Trophoblast cell (in vitro differentiated cells and primary cell): ENCODE data around the gene LRTM2.

Experiments
- DNase-seq, 2 donors: peaks; one replicate each; pipeline ENCODE4 v3.0.0-alpha.2; 2016
- H2AFZ ChIP-seq: 2 replicates; pipeline ENCODE4 v1.6.1; 2013; ENCODE audit warnings: low read length, moderate library complexity, mild to moderate bottlenecking; ENCODE audit not compliant: insufficient read depth, poor library complexity
- H2AK5ac ChIP-seq: 2 replicates; pipeline ENCODE4 v1.6.1; 2013; ENCODE audit warnings: mild to moderate bottlenecking, low read length
- H2BK120ac ChIP-seq: 2 replicates; pipeline ENCODE4 v1.6.1; 2013; ENCODE audit warnings: low read length, mild to moderate bottlenecking, moderate library complexity; ENCODE audit not compliant: insufficient read depth, poor library complexity
- H2BK12ac ChIP-seq: 2 replicates; pipeline ENCODE4 v1.6.1; 2013; ENCODE audit warnings: mild to moderate bottlenecking, low read length, moderate library complexity
- H2BK5ac ChIP-seq: 2 replicates; pipeline ENCODE4 v1.6.1; 2013; ENCODE audit warnings: low read length, low read depth, moderate library complexity, mild to moderate bottlenecking; ENCODE audit not compliant: poor library complexity
- H3K14ac ChIP-seq: 2 replicates; pipeline ENCODE4 v1.6.1; 2013; ENCODE audit warnings: mild to moderate bottlenecking, low read length
- H3K18ac ChIP-seq: 2 replicates; pipeline ENCODE4 v1.6.1; 2013; ENCODE audit warnings: mild to moderate bottlenecking, low read length
- H3K23ac ChIP-seq: 2 replicates; pipeline ENCODE4 v1.6.1; 2013; ENCODE audit warnings: low read length
- H3K27ac ChIP-seq: 2 replicates; pipeline ENCODE4 v1.5.1; 2013; ENCODE audit warnings: low read depth, mild to moderate bottlenecking, inconsistent platforms, low read length, moderate library complexity
- H3K27me3 ChIP-seq: 2 replicates; pipeline ENCODE4 v1.6.1; 2013; ENCODE audit warnings: inconsistent platforms, mild to moderate bottlenecking, low read length, moderate library complexity; ENCODE audit not compliant: insufficient read depth
- H3K36me3 ChIP-seq, 2 experiments: 1 replicate in 1 of 2; 2 replicates in 1 of 2; pipeline ENCODE4 v1.6.1; 2013; ENCODE audit warnings: low read length in 2 of 2, mild to moderate bottlenecking in 2 of 2, moderate library complexity in 1 of 2; ENCODE audit not compliant: insufficient read depth in 2 of 2, control insufficient read depth in 1 of 2
- H3K4ac ChIP-seq: 2 replicates; pipeline ENCODE4 v1.6.1; 2013; ENCODE audit warnings: low read depth, mild to moderate bottlenecking, low read length, moderate library complexity
- H3K4me1 ChIP-seq, 2 experiments: 1 replicate in 1 of 2; 2 replicates in 1 of 2; pipeline ENCODE4 v1.6.1; 2013; ENCODE audit warnings: low read length in 2 of 2, mild to moderate bottlenecking in 2 of 2, moderate library complexity in 1 of 2; ENCODE audit not compliant: insufficient read depth in 2 of 2, control insufficient read depth in 1 of 2
- H3K4me2 ChIP-seq: 2 replicates; pipeline ENCODE4 v1.6.1; 2013; ENCODE audit warnings: inconsistent platforms, mild to moderate bottlenecking, low read length, moderate library complexity
- H3K4me3 ChIP-seq: 2 replicates; pipeline ENCODE4 v1.5.1; 2013; ENCODE audit warnings: mild to moderate bottlenecking, low read depth, low read length, inconsistent platforms
- H3K79me1 ChIP-seq: one replicate; pipeline ENCODE4 v1.6.1; 2013; ENCODE audit warnings: low read length
- H3K79me2 ChIP-seq: 2 replicates; pipeline ENCODE4 v1.6.1; 2013; ENCODE audit warnings: low read length, mild to moderate bottlenecking; ENCODE audit not compliant: control insufficient read depth, insufficient read depth, poor library complexity
- H3K9ac ChIP-seq: 2 replicates; pipeline ENCODE4 v1.6.1; 2013; ENCODE audit warnings: mild to moderate bottlenecking, low read length
- H3K9me3 ChIP-seq: 2 replicates; pipeline ENCODE4 v1.6.1; 2013; ENCODE audit warnings: low read depth, mild to moderate bottlenecking, control low read depth, inconsistent platforms, low read length; ENCODE audit not compliant: insufficient read depth
- H4K12ac ChIP-seq: 2 replicates; pipeline ENCODE4 v1.6.1; 2013; ENCODE audit warnings: low read depth, mild to moderate bottlenecking, low read length, moderate library complexity
- H4K8ac ChIP-seq: 2 replicates; pipeline ENCODE4 v1.6.1; 2013; ENCODE audit warnings: low read depth, mild to moderate bottlenecking, low read length, moderate library complexity
- H4K91ac ChIP-seq: one replicate; pipeline ENCODE4 v1.6.1; 2013; ENCODE audit warnings: low read depth, mild to moderate bottlenecking, low read length, moderate library complexity
- WGBS: extraction: QIAGEN DNeasy Blood & Tissue Kit; methylation state at CpG from one replicate; pipeline ENCODE4 v1.1.7; 2013; ENCODE audit warnings: missing lambda C conversion rate; ENCODE audit not compliant: insufficient read length, insufficient coverage; ENCODE audit errors: extremely low coverage; 5-methylcytosine and 5-hydroxymethylcytosine counted together

The LRTM2 gene

DNA sequence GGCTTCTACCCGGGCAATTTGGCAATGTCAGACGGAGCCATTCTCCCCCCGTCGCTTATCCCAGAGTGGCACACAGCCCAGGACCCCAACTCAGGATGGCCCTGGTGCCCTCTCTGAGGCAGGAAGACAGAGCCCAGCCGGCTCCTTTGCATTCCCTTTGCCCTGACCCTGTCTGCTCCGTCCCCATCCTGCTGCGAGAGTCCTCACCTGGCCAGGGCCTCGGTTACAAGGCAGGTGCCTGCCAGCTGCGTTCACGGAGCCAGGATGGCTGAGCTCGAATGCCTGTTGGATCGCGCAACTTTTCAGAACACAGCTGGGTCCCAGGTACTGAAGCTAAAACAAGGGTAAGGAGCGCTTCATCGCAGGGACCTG, 18.6 kb downstream of the LRTM2 start:
- Histone ChIP-seq H3K27me3 (no peaks in the 10 kb centered on the region), H3K9ac (no peak overlapping the region), H2BK12ac (no peak overlapping the region), H3K23ac (no peak overlapping the region), H2AFZ (no peak overlapping the region), H4K8ac (no peak overlapping the region), H3K4ac (no peak overlapping the region), H2BK120ac (no peak overlapping the region), H4K91ac (no peak overlapping the region), H3K14ac (no peak overlapping the region), H3K4me3 (no peak overlapping the region), H3K27ac (no peak overlapping the region), H3K18ac (no peak overlapping the region), H3K4me2 (no peak overlapping the region), H3K9me3 (no peaks in the 10 kb centered on the region), H3K36me3 (no peaks in the 10 kb centered on the region), H2BK5ac (no peak overlapping the region), H3K4me1 (peaks cover 3 to 4% of the 10 kb centered on the region in 2 experiments), H2AK5ac (no peak overlapping the region), H3K79me2 (no peaks in the 10 kb centered on the region), H4K12ac (no peak overlapping the region), H3K79me1 (no peaks in the 10 kb centered on the region)
- DNase-seq = no peak
- WGBS = no CpG with 5 or more reads among the region's 15 CpGs

DNA sequence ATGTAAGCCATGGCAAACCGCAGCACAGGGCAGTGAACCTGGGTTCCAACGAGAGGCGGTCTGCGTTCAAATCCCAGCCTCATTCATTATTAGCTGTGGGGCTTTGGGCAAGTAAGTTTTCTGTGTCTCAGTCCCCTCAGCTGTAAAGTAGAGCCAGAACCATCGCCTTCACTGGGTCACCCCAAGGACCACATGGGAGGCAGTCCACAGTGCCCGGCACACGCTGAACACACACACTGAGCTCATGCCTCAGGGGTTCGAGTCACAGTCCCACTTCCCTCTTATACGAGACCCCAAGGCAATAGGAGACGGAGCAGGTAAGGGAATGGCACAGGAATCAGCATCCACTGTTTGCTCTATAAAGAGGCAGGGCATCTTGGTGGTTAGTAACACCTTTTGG, 19.1 kb downstream of the LRTM2 start:
- H3K4me2 ChIP-seq = no peak overlapping the region
- no peak overlapping the region for H4K12ac ChIP-seq
- H2AFZ ChIP-seq = no peak overlapping the region
- no peak overlapping the region for H3K9ac ChIP-seq
- H2BK5ac ChIP-seq = no peak overlapping the region
- H3K4me1 ChIP-seq = peaks cover 3 to 4% of the 10 kb centered on the region in 2 experiments
- H2BK120ac ChIP-seq = no peak overlapping the region
- H3K23ac ChIP-seq = no peak overlapping the region
- H4K8ac ChIP-seq = no peak overlapping the region
- H3K27me3 ChIP-seq = no peaks in the 10 kb centered on the region
- H3K18ac ChIP-seq = no peak overlapping the region
- H3K79me2 ChIP-seq = no peaks in the 10 kb centered on the region
- H2BK12ac ChIP-seq = no peak overlapping the region
- H4K91ac ChIP-seq = no peak overlapping the region
- H2AK5ac ChIP-seq = no peak overlapping the region
- DNase-seq = no peak
- no peak overlapping the region for H3K14ac ChIP-seq
- H3K9me3 ChIP-seq = no peaks in the 10 kb centered on the region
- no peak overlapping the region for H3K4me3 ChIP-seq
- H3K79me1 ChIP-seq = no peaks in the 10 kb centered on the region
- H3K4ac ChIP-seq = no peak overlapping the region
- no CpG with 5 or more reads among the region's 10 CpGs for WGBS
- H3K36me3 ChIP-seq = no peaks in the 10 kb centered on the region
- H3K27ac ChIP-seq = no peak overlapping the region

DNA sequence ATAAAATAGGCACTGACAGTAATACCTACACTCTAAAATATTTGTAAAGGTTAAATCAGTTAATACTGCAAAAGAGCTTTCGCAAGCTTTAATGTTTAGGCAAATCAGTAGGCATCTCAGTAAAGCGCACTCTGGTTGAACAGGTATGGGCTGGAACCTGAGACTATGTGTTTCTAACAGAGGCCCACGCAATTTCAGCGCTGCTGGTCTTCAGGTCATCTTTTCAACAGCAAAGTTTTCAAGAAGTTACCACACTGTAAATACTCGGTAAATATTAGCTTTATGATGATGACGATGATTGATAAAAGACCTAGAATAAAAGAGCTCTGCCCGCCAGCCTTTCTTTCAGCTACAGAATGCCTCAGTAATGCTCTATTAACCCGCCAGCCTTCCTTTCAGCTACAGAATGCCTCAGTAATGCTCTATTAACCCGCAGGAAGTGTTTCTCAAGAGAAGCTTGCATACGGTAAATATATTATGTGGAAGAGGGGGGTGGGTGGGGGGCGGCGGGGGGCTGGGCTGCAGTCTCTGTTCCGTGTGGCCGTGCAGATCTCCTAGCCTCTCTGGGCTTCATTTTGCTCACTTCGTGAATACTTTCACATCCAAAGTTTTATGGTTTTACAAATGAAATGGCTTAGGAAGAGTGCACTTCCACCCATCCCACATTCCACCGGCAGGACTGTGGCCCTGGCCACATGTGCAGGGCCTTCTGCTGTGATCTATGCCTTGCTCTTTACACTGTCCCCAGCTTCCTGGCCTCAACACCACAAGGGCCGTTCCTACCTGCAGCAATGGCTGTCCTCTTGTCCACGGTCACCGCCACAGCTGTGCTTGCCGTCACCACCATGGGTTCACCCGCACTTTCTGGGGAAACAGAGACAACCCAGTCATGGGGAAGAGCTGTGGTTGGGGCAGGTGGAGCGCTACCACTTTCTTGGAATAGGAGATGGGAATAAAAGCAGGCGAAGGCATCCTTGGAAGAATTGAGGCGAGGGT, 19.9 kb downstream of the LRTM2 start:
- Histone ChIP-seq H3K27ac (no peak overlapping the region), H3K4ac (no peak overlapping the region), H3K4me3 (no peak overlapping the region), H4K91ac (no peak overlapping the region), H3K4me1 (peaks cover 3 to 4% of the 10 kb centered on the region in 2 experiments), H3K4me2 (no peak overlapping the region), H3K18ac (no peak overlapping the region), H2BK5ac (no peak overlapping the region), H3K23ac (no peak overlapping the region), H3K9ac (no peak overlapping the region), H4K8ac (no peak overlapping the region), H3K9me3 (no peaks in the 10 kb centered on the region), H2BK12ac (no peak overlapping the region), H2AFZ (no peak overlapping the region), H3K79me1 (no peaks in the 10 kb centered on the region), H3K14ac (no peak overlapping the region), H2AK5ac (no peak overlapping the region), H2BK120ac (no peak overlapping the region), H3K36me3 (no peaks in the 10 kb centered on the region), H3K79me2 (no peaks in the 10 kb centered on the region), H3K27me3 (no peaks in the 10 kb centered on the region), H4K12ac (no peak overlapping the region)
- no CpG with 5 or more reads among the region's 24 CpGs for WGBS
- DNase-seq = no peak

DNA sequence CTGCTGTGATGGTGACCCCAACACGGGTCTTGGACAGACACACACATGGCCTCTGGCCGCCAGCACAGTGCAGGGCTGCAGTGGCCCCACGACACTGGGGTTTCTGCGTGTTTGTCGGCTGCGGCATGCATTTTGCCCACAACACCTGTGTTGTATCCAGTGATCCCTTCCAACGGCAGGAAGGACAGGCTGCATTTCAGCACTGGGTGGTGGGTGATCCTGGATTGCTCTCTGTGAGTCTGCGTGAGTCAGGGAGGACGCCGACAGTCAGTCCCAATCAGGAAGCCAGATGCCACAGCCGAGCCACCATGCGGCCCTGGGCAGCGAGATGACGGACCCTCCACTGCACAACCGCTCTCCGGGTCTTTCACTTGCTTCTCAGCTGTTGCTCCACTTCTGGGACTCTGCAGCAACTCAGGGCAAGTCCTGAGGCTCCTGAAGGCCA, 20.6 kb downstream of the LRTM2 start:
- Histone ChIP-seq H3K9ac (no peak overlapping the region), H3K23ac (no peak overlapping the region), H3K14ac (no peak overlapping the region), H3K18ac (no peak overlapping the region), H4K12ac (no peak overlapping the region), H2BK5ac (no peak overlapping the region), H4K91ac (no peak overlapping the region), H3K79me2 (no peaks in the 10 kb centered on the region), H2AK5ac (no peak overlapping the region), H3K36me3 (no peaks in the 10 kb centered on the region), H4K8ac (no peak overlapping the region), H3K4me2 (no peak overlapping the region), H3K4me3 (no peak overlapping the region), H3K27me3 (no peaks in the 10 kb centered on the region), H3K9me3 (no peaks in the 10 kb centered on the region), H3K27ac (no peak overlapping the region), H3K79me1 (no peaks in the 10 kb centered on the region), H3K4me1 (peaks cover 3 to 4% of the 10 kb centered on the region in 2 experiments), H3K4ac (no peak overlapping the region), H2AFZ (no peak overlapping the region), H2BK120ac (no peak overlapping the region), H2BK12ac (no peak overlapping the region)
- DNase-seq = no peak
- no CpG with 5 or more reads among the region's 16 CpGs for WGBS
